NCI-H1930 (cell line): ENCODE measurements around the gene STH.
"Not testable (repeated sequence)": the region's sequence is repeated elsewhere in the genome, so short reads cannot be mapped to it uniquely, and the experiment has no call there.

Experiments used
- DNase-seq, 2 experiments: peaks; one replicate each; lab custom pipeline; 2025; lab: John Stamatoyannopoulos, UW

STH gene

GRCh38 chr17:46006082-46006481 is 7.0 kb downstream of the STH start:
- DNase-seq: not testable (repeated sequence)

DNA sequence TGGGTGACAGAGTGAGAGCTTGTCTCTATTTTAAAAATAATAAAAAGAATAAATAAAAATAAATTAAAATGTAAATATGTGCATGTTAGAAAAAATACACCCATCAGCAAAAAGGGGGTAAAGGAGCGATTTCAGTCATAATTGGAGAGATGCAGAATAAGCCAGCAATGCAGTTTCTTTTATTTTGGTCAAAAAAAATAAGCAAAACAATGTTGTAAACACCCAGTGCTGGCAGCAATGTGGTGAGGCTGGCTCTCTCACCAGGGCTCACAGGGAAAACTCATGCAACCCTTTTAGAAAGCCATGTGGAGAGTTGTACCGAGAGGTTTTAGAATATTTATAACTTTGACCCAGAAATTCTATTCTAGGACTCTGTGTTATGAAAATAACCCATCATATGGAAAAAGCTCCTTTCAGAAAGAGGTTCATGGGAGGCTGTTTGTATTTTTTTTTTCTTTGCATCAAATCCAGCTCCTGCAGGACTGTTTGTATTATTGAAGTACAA is 8.5 kb downstream of the STH start:
- no peak for DNase-seq

- no peak for DNase-seq
These were observed 9.5 kb downstream of the STH start for GRCh38 chr17:46008591-46008990.

DNA sequence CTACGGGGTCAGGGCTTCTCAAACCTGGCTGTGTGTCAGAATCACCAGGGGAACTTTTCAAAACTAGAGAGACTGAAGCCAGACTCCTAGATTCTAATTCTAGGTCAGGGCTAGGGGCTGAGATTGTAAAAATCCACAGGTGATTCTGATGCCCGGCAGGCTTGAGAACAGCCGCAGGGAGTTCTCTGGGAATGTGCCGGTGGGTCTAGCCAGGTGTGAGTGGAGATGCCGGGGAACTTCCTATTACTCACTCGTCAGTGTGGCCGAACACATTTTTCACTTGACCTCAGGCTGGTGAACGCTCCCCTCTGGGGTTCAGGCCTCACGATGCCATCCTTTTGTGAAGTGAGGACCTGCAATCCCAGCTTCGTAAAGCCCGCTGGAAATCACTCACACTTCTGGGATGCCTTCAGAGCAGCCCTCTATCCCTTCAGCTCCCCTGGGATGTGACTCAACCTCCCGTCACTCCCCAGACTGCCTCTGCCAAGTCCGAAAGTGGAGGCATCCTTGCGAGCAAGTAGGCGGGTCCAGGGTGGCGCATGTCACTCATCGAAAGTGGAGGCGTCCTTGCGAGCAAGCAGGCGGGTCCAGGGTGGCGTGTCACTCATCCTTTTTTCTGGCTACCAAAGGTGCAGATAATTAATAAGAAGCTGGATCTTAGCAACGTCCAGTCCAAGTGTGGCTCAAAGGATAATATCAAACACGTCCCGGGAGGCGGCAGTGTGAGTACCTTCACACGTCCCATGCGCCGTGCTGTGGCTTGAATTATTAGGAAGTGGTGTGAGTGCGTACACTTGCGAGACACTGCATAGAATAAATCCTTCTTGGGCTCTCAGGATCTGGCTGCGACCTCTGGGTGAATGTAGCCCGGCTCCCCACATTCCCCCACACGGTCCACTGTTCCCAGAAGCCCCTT is 10.9 kb downstream of the STH start:
- DNase-seq: no peak

GRCh38 chr17:46010597-46011186 is 11.6 kb downstream of the STH start:
- no peak for DNase-seq

DNA sequence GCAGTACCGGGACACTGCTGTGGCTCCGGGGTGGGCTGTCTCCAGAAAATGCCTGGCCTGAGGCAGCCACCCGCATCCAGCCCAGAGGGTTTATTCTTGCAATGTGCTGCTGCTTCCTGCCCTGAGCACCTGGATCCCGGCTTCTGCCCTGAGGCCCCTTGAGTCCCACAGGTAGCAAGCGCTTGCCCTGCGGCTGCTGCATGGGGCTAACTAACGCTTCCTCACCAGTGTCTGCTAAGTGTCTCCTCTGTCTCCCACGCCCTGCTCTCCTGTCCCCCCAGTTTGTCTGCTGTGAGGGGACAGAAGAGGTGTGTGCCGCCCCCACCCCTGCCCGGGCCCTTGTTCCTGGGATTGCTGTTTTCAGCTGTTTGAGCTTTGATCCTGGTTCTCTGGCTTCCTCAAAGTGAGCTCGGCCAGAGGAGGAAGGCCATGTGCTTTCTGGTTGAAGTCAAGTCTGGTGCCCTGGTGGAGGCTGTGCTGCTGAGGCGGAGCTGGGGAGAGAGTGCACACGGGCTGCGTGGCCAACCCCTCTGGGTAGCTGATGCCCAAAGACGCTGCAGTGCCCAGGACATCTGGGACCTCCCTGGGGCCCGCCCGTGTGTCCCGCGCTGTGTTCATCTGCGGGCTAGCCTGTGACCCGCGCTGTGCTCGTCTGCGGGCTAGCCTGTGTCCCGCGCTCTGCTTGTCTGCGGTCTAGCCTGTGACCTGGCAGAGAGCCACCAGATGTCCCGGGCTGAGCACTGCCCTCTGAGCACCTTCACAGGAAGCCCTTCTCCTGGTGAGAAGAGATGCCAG is 12.9 kb downstream of the STH start:
- no peak for DNase-seq

- no peak for DNase-seq
These were observed 13.5 kb downstream of the STH start for GRCh38 chr17:46012506-46013079.

DNA sequence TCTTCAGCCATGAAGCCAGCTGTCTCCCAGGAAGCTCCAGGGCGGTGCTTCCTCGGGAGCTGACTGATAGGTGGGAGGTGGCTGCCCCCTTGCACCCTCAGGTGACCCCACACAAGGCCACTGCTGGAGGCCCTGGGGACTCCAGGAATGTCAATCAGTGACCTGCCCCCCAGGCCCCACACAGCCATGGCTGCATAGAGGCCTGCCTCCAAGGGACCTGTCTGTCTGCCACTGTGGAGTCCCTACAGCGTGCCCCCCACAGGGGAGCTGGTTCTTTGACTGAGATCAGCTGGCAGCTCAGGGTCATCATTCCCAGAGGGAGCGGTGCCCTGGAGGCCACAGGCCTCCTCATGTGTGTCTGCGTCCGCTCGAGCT is 14.1 kb downstream of the STH start:
- DNase-seq: no peak

GRCh38 chr17:46013502-46014165 is 14.6 kb downstream of the STH start:
- no peak for DNase-seq

DNA sequence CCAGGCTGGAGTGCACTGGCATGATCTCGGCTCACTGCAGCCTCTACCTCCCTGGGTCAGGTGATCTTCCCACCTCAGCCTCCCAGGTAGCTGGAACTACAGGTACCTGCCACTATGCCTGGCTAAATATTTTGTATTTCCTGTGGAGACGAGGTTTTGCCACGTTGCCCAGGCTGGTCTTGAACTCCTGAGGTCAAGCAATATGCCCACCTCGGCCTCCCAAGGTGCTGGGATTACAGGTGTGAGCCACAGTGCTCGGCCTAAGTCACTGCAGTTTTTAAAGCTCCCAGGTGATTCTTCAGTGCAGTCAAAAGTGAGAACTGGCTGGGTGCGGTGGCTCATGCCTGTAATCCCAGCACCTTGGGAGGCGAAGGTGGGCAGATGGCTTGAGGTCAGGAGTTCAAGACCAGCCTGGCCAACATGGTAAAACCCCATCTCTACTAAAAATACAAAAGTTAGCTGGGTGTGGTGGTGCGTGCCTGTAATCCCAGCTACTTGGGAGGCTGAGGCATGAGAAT is 20.4 kb downstream of the STH start:
- DNase-seq: not testable (repeated sequence)

DNA sequence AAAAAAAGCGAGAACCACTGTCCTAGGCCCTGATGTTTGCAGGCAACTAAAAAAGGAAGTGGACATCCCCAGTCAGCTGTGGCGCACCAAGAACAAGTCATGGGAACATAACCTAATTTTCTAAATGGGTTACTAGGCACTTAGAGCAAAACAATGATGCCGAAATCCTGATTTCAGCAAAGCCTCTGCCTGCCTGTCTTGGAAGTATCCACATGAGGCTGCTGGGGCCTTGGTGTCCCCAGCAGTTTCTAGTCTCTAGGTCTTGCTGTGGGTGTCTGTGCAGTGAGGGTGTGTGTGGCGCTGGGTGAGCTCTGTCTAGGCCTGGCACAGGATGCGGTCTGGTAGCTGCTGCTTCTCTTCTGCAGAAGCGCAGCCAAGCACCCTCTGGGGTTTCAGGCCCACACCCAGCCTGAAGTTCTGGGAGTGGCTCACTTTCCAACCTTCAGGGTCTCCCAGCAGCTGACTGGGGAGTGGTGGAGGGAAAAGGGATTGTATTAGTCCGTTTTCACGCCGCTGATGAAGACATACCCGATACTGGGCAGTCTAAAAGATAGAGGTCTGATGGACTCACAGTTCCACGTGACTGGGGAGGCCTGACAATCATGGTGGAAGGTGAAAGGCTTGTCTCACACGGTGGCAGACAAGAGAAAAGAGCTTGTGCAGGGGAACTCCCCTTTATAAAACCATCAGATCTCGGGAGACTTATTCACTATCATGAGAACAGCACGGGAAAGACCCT is 21.1 kb downstream of the STH start:
- no peak for DNase-seq

DNA sequence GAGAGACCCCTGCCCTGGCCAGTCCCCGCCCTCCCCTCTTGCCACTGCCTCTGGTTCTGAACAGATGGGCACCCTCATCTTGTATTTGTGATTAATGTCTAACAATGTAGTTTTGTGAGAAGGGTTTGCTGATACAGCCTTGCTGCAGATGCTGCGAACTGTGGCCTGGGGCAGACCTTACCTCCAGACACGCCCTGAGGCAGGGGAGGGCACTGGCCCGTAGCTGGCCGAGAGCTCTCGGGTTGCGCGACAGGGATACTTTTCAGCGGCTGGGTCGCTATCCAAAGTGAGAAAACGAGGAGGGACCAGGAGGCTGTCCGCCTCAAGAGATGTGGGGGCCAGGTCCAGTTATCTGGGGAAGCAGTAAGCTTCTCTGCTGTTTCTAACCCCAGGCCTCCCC is 21.9 kb downstream of the STH start:
- DNase-seq: no peak

- DNase-seq: not testable (repeated sequence)
These were observed 24.3 kb downstream of the STH start for GRCh38 chr17:46023366-46023765.

DNA sequence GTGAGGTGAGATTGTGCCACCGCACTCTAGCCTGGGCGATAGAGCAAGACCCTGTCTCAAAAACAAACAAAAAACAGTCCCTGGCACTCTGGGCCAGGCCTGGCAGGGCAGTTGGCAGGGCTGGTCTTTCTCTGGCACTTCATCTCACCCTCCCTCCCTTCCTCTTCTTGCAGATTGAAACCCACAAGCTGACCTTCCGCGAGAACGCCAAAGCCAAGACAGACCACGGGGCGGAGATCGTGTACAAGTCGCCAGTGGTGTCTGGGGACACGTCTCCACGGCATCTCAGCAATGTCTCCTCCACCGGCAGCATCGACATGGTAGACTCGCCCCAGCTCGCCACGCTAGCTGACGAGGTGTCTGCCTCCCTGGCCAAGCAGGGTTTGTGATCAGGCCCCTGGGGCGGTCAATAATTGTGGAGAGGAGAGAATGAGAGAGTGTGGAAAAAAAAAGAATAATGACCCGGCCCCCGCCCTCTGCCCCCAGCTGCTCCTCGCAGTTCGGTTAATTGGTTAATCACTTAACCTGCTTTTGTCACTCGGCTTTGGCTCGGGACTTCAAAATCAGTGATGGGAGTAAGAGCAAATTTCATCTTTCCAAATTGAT is 24.8 kb downstream of the STH start:
- DNase-seq: no peak

DNA sequence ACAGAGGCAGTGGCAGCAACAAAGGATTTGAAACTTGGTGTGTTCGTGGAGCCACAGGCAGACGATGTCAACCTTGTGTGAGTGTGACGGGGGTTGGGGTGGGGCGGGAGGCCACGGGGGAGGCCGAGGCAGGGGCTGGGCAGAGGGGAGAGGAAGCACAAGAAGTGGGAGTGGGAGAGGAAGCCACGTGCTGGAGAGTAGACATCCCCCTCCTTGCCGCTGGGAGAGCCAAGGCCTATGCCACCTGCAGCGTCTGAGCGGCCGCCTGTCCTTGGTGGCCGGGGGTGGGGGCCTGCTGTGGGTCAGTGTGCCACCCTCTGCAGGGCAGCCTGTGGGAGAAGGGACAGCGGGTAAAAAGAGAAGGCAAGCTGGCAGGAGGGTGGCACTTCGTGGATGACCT is 25.5 kb downstream of the STH start:
- no peak for DNase-seq

GRCh38 chr17:46025060-46025459 is 26.0 kb downstream of the STH start:
- no peak for DNase-seq

DNA sequence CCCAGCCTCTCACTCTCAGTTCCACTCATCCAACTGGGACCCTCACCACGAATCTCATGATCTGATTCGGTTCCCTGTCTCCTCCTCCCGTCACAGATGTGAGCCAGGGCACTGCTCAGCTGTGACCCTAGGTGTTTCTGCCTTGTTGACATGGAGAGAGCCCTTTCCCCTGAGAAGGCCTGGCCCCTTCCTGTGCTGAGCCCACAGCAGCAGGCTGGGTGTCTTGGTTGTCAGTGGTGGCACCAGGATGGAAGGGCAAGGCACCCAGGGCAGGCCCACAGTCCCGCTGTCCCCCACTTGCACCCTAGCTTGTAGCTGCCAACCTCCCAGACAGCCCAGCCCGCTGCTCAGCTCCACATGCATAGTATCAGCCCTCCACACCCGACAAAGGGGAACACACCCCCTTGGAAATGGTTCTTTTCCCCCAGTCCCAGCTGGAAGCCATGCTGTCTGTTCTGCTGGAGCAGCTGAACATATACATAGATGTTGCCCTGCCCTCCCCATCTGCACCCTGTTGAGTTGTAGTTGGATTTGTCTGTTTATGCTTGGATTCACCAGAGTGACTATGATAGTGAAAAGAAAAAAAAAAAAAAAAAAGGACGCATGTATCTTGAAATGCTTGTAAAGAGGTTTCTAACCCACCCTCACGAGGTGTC is 26.6 kb downstream of the STH start:
- no peak for DNase-seq

GRCh38 chr17:46026166-46027047 is 27.4 kb downstream of the STH start:
- no peak for DNase-seq
